ENCODE results near the gene ANGPTL1. TPM values are rescaled to one million over a fixed set of nuclear protein-coding genes. Genes with fewer than 3 reads are reported as not detected.

Gene ANGPTL1
- total RNA-seq, 1 donor from 2014 or later, result 11.5 TPM

- Histone ChIP-seq H3K4me1 (peaks cover 17% of the 10 kb centered on the region), H3K36me3 (no peaks in the 10 kb centered on the region), H3K27ac (replicated peaks) (no peak overlapping the region), H3K27me3 (ENCODE audit: low read depth) (no peaks in the 10 kb centered on the region), H3K9me3 (replicated peaks) (no peaks in the 10 kb centered on the region), H3K4me3 (no peak overlapping the region)
- no peak for TF ChIP-seq CTCF (IDR thresholded peaks at IDR 0.05; ENCODE audit: borderline replicate concordance)
- intact Hi-C loops (cut with micrococcal nuclease), result no loop called here
- DNase-seq, result no peak
These were observed 5.1 kb upstream of the ANGPTL1 start for GRCh38 chr1:178875936-178876335.

- intact Hi-C loops (cut with micrococcal nuclease), result no loop called here
- Histone ChIP-seq H3K27ac (replicated peaks) (no peak overlapping the region), H3K4me1 (peaks cover 27% of the 10 kb centered on the region), H3K9me3 (replicated peaks) (no peaks in the 10 kb centered on the region), H3K27me3 (ENCODE audit: low read depth) (no peaks in the 10 kb centered on the region), H3K4me3 (no peak overlapping the region), H3K36me3 (no peaks in the 10 kb centered on the region)
- DNase-seq, result no peak
- TF ChIP-seq CTCF (IDR thresholded peaks at IDR 0.05; ENCODE audit: borderline replicate concordance), result no peak
These were observed 4.1 kb upstream of the ANGPTL1 start for GRCh38 chr1:178874966-178875365.

GRCh38 chr1:178871551-178872320 lies 859 bp upstream of the ANGPTL1 start:
- DNase-seq, result no peak
- Histone ChIP-seq H3K9me3 (replicated peaks) (no peaks in the 10 kb centered on the region), H3K27ac (replicated peaks) (peak overlapping the region; percentile 64), H3K4me3 (peak overlapping the region; percentile 56), H3K27me3 (ENCODE audit: low read depth) (no peaks in the 10 kb centered on the region), H3K4me1 (peaks cover 42% of the 10 kb centered on the region), H3K36me3 (no peaks in the 10 kb centered on the region)
- intact Hi-C loops (cut with micrococcal nuclease), result no loop called here
- no peak for TF ChIP-seq CTCF (IDR thresholded peaks at IDR 0.05; ENCODE audit: borderline replicate concordance)

GRCh38 chr1:178870221-178870620 lies 656 bp downstream of the ANGPTL1 start:
- Histone ChIP-seq H3K36me3 (no peaks in the 10 kb centered on the region), H3K4me3 (peak overlapping the region; percentile 56), H3K27ac (replicated peaks) (peak overlapping the region; percentile 64), H3K4me1 (peaks cover 42% of the 10 kb centered on the region), H3K9me3 (replicated peaks) (no peaks in the 10 kb centered on the region), H3K27me3 (ENCODE audit: low read depth) (no peaks in the 10 kb centered on the region)
- intact Hi-C loops (cut with micrococcal nuclease), result no loop called here
- no peak for DNase-seq
- TF ChIP-seq CTCF (IDR thresholded peaks at IDR 0.05; ENCODE audit: borderline replicate concordance), result no peak

- H3K4me3 ChIP-seq, result peak overlapping the region; percentile 56
- no peaks in the 10 kb centered on the region for H3K9me3 ChIP-seq (replicated peaks)
- peaks cover 44% of the 10 kb centered on the region for H3K4me1 ChIP-seq
- no peaks in the 10 kb centered on the region for H3K27me3 ChIP-seq (ENCODE audit: low read depth)
- H3K27ac ChIP-seq (replicated peaks), result peak overlapping the region; percentile 64
- DNase-seq, result no peak
- H3K36me3 ChIP-seq, result no peaks in the 10 kb centered on the region
- no peak for TF ChIP-seq CTCF (IDR thresholded peaks at IDR 0.05; ENCODE audit: borderline replicate concordance)
- intact Hi-C loops (cut with micrococcal nuclease), result no loop called here
These were observed 1.7 kb downstream of the ANGPTL1 start for GRCh38 chr1:178869119-178869697.

Data from left ventricle myocardium inferior (tissue), 1 donor.